Activated effector memory CD4-positive, alpha-beta T cell treated with anti-CD3 and anti-CD28 coated beads, Interleukin-2, amount 50 U/mL, for 16 hours (primary cell): Measurements from ENCODE around the gene SMLR1.
"Not testable (repeated sequence)": the region's sequence is repeated elsewhere in the genome, so short reads cannot be mapped to it uniquely, and the experiment has no call there.

ENCODE experiments used
- DNase-seq: peaks from one replicate; pipeline ENCODE4 v3.0.0-alpha.2; 2020

The SMLR1 gene

DNA sequence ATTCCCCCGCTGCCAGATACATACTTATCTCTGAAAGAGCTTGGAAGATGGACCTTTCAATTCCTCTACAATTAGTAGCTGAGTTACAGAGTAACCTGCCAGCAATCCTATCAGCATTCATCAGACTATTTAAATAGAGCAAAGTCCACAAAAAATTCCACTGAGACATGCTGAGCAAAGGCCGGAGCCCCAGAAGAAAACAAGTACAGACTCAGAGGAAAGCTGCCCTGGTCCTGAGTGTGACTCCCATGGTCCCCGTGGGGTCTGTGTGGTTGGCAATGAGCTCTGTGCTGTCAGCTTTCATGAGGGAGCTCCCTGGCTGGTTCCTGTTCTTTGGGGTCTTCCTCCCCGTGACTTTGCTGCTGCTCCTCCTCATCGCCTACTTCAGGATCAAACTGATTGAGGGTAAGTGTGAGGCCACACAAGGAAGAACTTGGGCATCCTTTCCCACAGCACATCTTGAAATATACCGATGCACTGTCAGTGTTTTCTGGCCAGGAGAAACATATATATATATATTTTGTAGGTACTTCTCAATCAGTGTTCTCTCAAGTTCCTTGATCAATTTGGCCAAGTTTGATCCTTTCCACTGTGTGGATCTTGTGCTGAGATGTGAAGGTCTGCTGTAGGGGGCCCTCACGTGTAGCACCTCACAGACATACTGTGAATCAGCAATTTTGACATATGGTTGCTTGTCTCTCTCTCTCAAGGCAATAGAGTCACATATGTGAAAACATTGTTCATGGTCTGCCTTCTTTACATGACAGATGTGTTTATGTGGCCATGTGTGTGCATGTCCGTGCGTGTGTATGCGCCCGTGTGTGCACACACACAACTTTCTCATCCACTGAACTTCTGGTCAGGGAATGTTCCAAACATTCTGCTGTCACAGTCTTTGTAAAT, at the start of gene SMLR1:
Gene SMLR1 (plus strand): TSS at position 160 of the 903 bp plus-strand sequence. CDS start 8 bp downstream, at position 168.
- no peak for DNase-seq

- no peak for DNase-seq
Measured at GRCh38 chr6:130778946-130779657, 48.1 kb upstream of the SMLR1 start.

- no peak for DNase-seq
Measured at GRCh38 chr6:130779658-130780033, 47.6 kb upstream of the SMLR1 start.

- no peak for DNase-seq
Measured at GRCh38 chr6:130780122-130780521, 47.1 kb upstream of the SMLR1 start.

GRCh38 chr6:130781557-130781956, 45.6 kb upstream of the SMLR1 start:
- DNase-seq, result no peak

- no peak for DNase-seq
Measured at GRCh38 chr6:130783416-130784107, 43.6 kb upstream of the SMLR1 start.

- DNase-seq, result no peak
Measured at GRCh38 chr6:130787726-130788500, 39.3 kb upstream of the SMLR1 start.

GRCh38 chr6:130788954-130789353, 38.3 kb upstream of the SMLR1 start:
- no peak for DNase-seq

DNA sequence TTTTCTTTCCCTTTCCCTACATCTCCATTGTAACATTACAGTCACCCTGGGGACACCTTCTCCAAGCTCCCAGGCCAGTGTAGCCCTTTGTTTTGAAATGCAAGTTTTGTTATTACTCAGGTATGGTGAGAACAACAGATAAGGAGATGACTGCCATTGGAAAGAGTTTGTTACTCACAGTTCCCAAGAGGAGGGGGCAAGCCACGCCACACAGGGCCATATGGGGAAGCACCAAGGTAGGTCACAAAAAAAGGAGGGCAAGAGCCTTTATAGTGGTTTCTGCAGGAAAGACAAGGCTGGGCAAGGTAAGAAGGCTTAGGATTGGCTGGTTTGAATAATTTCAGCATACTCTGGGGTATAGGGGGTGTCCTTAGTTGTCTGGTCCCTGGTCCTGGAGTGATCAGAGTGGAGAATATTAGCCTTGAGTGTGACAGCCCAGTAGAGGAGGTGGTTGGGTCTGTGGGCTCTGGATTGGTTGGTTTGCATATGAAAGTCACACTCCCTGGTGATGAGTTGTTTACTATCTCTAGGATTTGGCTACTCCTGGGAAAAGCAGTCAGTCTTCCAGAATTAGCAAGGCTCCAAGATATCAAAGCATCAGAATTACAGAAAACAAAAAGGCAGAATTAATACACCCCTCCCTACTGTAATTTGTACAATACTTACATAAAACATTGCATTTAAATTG, 33.1 kb upstream of the SMLR1 start:
- no peak for DNase-seq

DNA sequence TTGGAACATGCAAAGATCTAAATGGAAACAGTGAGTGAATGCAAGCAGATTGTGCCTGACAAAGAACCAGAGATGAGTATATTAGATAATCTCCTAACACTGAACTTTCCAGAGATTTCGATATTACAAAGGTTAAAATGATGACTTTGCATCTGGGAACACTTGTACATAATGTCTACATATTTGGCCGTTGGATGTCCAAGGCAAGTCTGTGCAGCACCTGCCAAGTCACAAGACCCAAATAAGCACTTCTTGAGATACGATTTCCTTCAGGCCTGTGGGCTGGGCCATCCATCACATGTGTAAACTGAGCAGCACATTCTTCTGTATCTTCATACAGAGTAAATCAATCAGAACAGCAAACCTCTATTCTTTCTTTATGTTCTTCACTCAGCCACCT, 32.5 kb upstream of the SMLR1 start:
- no peak for DNase-seq

DNA sequence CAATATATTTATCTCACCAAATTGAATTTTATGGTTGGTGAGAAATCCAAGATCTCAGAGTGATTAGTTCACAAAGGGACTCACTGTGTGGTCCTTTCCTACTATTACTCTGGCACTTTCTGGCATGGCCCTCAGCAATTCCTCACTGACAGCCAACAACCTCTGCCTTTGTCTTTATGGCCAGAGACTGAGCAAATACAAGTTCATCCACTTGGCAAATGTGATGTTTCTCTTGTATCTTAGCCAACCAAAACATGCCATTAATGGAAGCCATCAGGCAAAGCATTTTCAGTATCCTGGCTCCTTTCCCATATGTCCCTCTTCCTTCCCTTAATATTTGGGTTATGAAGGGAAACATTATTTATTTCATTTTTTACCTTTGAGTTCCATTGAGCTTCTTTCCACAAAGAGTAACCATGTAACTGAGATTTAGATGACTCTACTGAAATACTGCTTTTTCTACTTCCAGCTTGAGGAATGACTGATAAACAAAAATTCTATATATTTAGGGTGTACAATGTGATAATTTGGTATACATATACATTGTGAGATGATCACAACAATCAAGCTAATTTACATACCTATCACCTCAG, 30.8 kb upstream of the SMLR1 start:
- DNase-seq, result no peak

- DNase-seq, result no peak
Measured at GRCh38 chr6:130797061-130797460, 30.1 kb upstream of the SMLR1 start.

DNA sequence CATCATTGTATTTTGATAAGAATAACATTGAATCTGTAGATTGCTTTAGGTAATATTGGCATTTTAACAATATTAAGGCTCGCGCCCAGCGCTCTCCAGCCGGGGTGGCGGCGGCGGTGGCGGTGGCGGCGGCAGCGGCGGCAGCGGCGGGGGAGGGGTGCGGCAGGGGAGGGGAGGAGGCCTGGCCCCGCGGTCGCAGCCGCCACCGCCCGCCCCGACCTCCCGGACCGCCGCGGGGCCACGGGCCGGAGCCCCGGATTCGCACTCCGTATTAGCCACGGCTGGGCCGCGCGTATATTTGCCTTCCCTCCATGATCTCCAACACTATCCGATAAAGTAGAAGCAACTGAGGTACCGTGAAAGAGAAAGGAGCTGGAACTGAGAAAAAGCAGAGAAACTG, 25.8 kb upstream of the SMLR1 start:
- DNase-seq, result not testable (repeated sequence)

GRCh38 chr6:130810307-130811030, 16.7 kb upstream of the SMLR1 start:
- DNase-seq, result no peak

- no peak for DNase-seq
Measured at GRCh38 chr6:130811932-130812331, 15.3 kb upstream of the SMLR1 start.

DNA sequence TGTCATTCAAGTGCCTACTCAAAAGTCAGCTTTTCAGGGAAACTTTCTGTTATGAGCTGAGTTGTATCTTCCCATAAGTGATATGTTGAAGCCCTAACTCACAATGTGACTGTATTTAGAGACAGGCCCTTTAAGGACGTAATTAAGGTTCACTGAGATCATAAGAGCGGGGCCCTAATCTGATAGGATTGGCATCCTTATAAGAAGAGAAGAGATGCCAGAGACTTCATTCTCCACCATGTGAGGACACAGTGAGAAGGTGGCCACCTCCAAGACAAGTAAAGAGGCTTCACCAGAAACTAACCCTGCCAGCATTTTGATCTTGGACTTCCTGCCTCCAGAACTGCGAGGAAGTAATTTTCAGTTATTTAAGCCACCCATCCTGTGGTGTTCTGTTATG, 12.7 kb upstream of the SMLR1 start:
- no peak for DNase-seq

DNA sequence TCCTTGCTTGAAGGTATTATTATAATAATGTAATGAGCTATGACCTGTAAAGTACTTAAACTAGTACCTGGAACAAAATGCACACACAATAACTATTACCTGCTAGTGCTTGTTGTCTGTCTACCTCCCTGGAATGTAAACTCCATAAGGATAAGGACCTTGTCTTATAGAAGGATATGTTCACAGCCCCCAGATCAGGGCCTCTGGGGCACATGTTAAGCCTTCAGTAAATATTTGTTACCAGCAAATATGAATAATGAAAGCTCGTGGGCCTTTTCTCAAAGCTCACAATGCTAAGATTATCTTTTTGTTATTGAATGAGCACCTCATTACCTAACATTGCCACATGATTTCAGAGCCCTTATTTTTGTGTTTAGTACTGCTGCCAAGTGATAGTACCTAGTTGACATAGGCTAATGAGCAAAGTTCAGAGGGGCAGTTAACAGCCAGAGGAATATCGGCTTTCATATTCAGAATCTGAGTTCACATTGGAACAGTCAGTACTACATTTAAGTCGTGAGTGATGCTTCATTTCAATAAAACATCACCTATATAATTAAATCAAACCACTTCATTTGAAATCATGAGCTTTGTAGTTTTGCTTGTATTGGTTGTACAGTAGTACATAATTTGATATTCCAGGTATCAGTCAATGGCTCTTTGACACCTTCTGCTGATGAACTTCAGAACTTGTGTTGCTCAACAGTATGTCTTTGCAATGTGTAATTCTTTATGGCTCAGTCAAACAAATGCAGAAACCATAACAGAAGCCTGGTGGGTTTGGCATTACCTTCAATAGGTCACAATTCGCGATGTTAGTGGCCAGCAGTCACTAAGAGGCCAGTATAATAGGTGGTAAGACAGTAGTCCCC, 11.8 kb upstream of the SMLR1 start:
- DNase-seq, result no peak

GRCh38 chr6:130822736-130823135, 4.5 kb upstream of the SMLR1 start:
- DNase-seq, result no peak

- DNase-seq, result no peak
Measured at GRCh38 chr6:130824978-130825694, 2.1 kb upstream of the SMLR1 start.
